ENCODE data around the gene NXN. TPM values are rescaled to one million over a fixed set of nuclear protein-coding genes. Genes with fewer than 3 reads are reported as not detected.

The NXN gene
- polyA plus RNA-seq, 1 of the 3 experiments (the other 2 are of a cell fraction), result 23.9 TPM

DNA sequence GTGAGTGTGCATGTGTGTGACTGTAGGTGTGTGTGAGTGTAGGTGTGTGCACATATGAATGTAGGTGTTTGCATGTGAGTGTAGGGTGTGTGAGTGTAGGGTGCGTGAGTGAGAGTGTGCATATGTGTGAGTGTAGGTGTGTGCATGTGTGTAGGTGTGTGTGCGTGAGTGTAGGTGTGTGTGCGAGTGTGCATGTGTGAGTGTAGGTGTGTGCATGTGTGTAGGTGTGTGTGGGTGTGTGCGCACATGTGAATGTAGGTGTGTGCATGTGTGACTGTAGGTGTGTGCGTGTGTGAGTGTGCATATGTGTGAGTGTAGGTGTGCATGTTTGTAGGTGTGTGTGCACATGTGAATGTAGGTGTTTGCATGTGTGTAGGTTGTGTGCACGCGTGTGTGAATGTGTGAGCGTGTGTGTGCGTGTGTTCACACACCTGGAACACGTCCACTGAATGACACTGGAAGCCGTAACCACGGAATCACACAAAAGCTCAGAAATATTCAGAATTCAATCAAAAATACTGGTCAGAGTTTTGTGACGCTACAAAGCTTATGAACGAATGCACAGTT lies 166.9 kb downstream of the NXN start (continued):
- TF ChIP-seq, protein P1, sequence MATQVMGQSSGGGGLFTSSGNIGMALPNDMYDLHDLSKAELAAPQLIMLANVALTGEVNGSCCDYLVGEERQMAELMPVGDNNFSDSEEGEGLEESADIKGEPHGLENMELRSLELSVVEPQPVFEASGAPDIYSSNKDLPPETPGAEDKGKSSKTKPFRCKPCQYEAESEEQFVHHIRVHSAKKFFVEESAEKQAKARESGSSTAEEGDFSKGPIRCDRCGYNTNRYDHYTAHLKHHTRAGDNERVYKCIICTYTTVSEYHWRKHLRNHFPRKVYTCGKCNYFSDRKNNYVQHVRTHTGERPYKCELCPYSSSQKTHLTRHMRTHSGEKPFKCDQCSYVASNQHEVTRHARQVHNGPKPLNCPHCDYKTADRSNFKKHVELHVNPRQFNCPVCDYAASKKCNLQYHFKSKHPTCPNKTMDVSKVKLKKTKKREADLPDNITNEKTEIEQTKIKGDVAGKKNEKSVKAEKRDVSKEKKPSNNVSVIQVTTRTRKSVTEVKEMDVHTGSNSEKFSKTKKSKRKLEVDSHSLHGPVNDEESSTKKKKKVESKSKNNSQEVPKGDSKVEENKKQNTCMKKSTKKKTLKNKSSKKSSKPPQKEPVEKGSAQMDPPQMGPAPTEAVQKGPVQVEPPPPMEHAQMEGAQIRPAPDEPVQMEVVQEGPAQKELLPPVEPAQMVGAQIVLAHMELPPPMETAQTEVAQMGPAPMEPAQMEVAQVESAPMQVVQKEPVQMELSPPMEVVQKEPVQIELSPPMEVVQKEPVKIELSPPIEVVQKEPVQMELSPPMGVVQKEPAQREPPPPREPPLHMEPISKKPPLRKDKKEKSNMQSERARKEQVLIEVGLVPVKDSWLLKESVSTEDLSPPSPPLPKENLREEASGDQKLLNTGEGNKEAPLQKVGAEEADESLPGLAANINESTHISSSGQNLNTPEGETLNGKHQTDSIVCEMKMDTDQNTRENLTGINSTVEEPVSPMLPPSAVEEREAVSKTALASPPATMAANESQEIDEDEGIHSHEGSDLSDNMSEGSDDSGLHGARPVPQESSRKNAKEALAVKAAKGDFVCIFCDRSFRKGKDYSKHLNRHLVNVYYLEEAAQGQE (IDR thresholded peaks at IDR 0.05; ENCODE audit: low read depth, low read length), result no peak

DNA sequence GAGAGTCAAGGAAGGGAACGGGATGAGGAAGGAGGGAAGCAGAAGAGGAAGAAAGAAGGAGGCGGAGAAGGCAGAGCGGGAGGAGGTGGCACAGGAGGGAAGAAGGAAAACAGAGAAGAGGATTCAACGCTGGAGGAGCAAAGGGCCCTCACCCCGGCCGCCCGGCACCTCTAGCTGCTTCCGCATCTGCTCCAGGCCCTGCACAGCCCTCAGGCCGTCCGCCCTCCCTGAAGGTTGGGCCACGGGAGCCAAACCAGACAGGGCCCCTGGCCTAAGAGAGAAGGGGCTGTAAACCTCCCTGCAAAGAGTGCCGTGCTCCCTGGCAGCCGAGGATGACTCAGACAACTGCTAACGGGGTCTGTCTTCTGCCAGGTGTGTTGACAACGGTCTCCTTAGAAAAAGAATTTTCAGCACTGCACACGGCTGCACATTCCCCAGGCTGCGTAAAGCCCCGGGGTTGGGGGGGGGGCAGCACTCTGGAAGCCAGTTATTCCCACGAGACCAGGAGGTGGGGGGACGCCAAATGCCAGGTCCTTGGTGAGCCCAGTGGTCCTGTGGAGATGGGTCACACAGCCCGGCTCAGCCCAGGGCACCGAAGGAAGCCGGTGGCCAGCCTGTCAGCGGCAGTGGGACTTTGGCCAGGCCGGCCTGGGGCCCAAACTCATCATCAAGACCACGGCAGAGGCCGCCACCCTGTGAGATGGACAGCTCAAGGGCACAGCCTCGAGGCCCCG lies 168.4 kb downstream of the NXN start:
- Histone ChIP-seq H2AFZ (ENCODE audit: low read depth) (no peak overlapping the region), H3K4me3 (ENCODE audit: low read depth in 2 of 2, low read length in 1 of 2) (no peak overlapping the region), H3K4me1 (ENCODE audit: control insufficient read depth in 1 of 2, insufficient read depth in 2 of 2, low read depth in 1 of 2, low read length in 1 of 2) (no peaks in the 10 kb centered on the region), H3K4me2 (no peak overlapping the region), H3K9me3 (no peaks in the 10 kb centered on the region), H3K9me2 (no peaks in the 10 kb centered on the region), H4K20me1 (ENCODE audit: insufficient read depth) (no peaks in the 10 kb centered on the region), H3K36me3 (replicated peaks in 1 of 2; ENCODE audit: control insufficient read depth in 1 of 2, insufficient read depth in 2 of 2, low read length in 1 of 2) (no peaks in the 10 kb centered on the region), H3K9ac (no peak overlapping the region), H3K79me2 (ENCODE audit: insufficient read depth) (no peaks in the 10 kb centered on the region), H3K27ac (ENCODE audit: low read depth in 2 of 2, low read length in 1 of 2) (no peak overlapping the region), H3F3A (replicated peaks; ENCODE audit: insufficient read depth) (peaks cover 3% of the 10 kb centered on the region), H3K27me3 (ENCODE audit: insufficient read depth) (peaks cover 49% of the 10 kb centered on the region; the same call in 1 of the 2 replicates)
- POLR2A ChIA-PET, result no interaction called here
- CTCF ChIA-PET, result no interaction called here
- no peak for DNase-seq
- TF ChIP-seq GATA2 (CRISPR knock-in tag; IDR thresholded peaks at IDR 0.05) (no peak), SMC3 (IDR thresholded peaks at IDR 0.05; ENCODE audit: low read depth, low read length) (no peak), YY1 (IDR thresholded peaks at IDR 0.05; ENCODE audit: low read depth) (no peak), CHD2 (IDR thresholded peaks at IDR 0.05; ENCODE audit: low read length, partially characterized antibody) (no peak)
- TF ChIP-seq, protein P2, sequence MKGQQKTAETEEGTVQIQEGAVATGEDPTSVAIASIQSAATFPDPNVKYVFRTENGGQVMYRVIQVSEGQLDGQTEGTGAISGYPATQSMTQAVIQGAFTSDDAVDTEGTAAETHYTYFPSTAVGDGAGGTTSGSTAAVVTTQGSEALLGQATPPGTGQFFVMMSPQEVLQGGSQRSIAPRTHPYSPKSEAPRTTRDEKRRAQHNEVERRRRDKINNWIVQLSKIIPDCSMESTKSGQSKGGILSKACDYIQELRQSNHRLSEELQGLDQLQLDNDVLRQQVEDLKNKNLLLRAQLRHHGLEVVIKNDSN (IDR thresholded peaks at IDR 0.05; ENCODE audit: borderline replicate concordance, low read depth), result no peak
- TF ChIP-seq, protein P3, sequence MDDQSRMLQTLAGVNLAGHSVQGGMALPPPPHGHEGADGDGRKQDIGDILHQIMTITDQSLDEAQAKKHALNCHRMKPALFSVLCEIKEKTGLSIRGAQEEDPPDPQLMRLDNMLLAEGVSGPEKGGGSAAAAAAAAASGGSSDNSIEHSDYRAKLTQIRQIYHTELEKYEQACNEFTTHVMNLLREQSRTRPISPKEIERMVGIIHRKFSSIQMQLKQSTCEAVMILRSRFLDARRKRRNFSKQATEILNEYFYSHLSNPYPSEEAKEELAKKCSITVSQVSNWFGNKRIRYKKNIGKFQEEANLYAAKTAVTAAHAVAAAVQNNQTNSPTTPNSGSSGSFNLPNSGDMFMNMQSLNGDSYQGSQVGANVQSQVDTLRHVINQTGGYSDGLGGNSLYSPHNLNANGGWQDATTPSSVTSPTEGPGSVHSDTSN (IDR thresholded peaks at IDR 0.05), result no peak
- WGBS (ENCODE audit: low lambda C conversion rate), result 59% methylated on average over 14 of the region's 29 CpGs
